Right lobe of liver (tissue), 6 donors: Measurements from ENCODE around the gene SRR. TPM values are rescaled to one million over a fixed set of nuclear protein-coding genes. Genes with fewer than 3 reads are reported as not detected.
A peak's percentile ranks its signal among the peaks of the same experiment; 100 is the strongest.

Experiments
- ATAC-seq, 4 donors: fragments of 200-7000 bp; cut with Tn5 transposase; one replicate each; pipeline ENCODE4 v1.9.1; 2020; ENCODE audit warnings: mild to moderate bottlenecking in 4 of 4, moderate library complexity in 4 of 4
- DNase-seq, 3 donors: peaks; one replicate each; pipeline ENCODE4 v3.0.0-alpha.2; 2020
- H3K27ac ChIP-seq, 3 donors: fragments of 200-600 bp; one replicate each; pipeline ENCODE4 v1.8.0; 2022
- H3K27me3 ChIP-seq, 2 donors: fragments of 200-600 bp; one replicate each; pipeline ENCODE4 v1.8.0; 2022
- H3K36me3 ChIP-seq, 4 donors: fragments of 200-600 bp; sonication (generic) in 1 of 4; one replicate each; pipeline versions ENCODE4 v1.5.1 to v1.8.0; 2017 to 2022; ENCODE audit warnings: control low read depth in 1 of 4
- H3K4me1 ChIP-seq, 4 donors: fragments of 200-600 bp; sonication (generic) in 1 of 4; one replicate each; pipeline versions ENCODE4 v1.5.1 to v1.8.0; 2017 to 2022; ENCODE audit warnings: control low read depth in 1 of 4
- H3K4me3 ChIP-seq, 3 donors: fragments of 200-600 bp; one replicate each; pipeline ENCODE4 v1.8.0; 2022
- H3K9me3 ChIP-seq, 4 donors: fragments of 200-600 bp; sonication (generic) in 1 of 4; one replicate each; pipeline versions ENCODE4 v1.5.1 to v1.8.0; 2017 to 2022; ENCODE audit warnings: control low read depth in 1 of 4
- POLR2A ChIP-seq: fragments of 450-650 bp; IDR thresholded peaks from one replicate; pipeline ENCODE4 v1.6.1; 2017; ENCODE audit warnings: antibody characterized with exemption, mild to moderate bottlenecking
- WGBS: methylation state at CpG from one replicate; pipeline ENCODE4 v1.1.6; 2018; ENCODE audit warnings: low coverage, low lambda C conversion rate; ENCODE audit not compliant: insufficient coverage; ENCODE audit errors: missing lambda C conversion rate; 5-methylcytosine and 5-hydroxymethylcytosine counted together
- intact Hi-C, 2 donors: fragments of 100-400 bp; cut with DNase I; formaldehyde crosslinking; loops; one replicate each; pipeline versions ENCODE4 v1.11.2 to v1.14.1; 2022
- total RNA-seq, 6 experiments: library from RNA; depleted of rRNA in 2 of 6; stranded (reverse); fragments of >200 nt in 2 of 6; fragmentation: NEBNext Ultra II Directional in 3 of 6; extraction: Animal tissue kit (Norgen Biotek cat#: 25700) in 3 of 6; gene quantifications; one replicate each; pipeline versions ENCODE4 v1.1.0 to v1.2.4, GENCODE V29; 2016 to 2023
- TF ChIP-seq, protein P1 (sequence below), 4 donors: fragments of 200-600 bp in 3 of 4; fragments of 450-650 bp in 1 of 4; IDR thresholded peaks; one replicate each; pipeline versions ENCODE4 v1.5.1 to v1.8.0; 2016 to 2022; ENCODE audit warnings: antibody characterized with exemption in 4 of 4, mild to moderate bottlenecking in 2 of 4
- donor health status: DM: no; HTN: yes; CAD: no.
- donor health status: DM: no; HTN: no; CAD: no.
- donor health status: DM: no; HTN: no; CAD: no.
- donor health status: DM: no; HTN: yes; CAD: no.
- donor health status: DM: no; HTN: yes; CAD: no.

SRR gene
- total RNA-seq, 6 experiments from 2014 or later: 2.7 to 10.9 (median 5.9) TPM

DNA sequence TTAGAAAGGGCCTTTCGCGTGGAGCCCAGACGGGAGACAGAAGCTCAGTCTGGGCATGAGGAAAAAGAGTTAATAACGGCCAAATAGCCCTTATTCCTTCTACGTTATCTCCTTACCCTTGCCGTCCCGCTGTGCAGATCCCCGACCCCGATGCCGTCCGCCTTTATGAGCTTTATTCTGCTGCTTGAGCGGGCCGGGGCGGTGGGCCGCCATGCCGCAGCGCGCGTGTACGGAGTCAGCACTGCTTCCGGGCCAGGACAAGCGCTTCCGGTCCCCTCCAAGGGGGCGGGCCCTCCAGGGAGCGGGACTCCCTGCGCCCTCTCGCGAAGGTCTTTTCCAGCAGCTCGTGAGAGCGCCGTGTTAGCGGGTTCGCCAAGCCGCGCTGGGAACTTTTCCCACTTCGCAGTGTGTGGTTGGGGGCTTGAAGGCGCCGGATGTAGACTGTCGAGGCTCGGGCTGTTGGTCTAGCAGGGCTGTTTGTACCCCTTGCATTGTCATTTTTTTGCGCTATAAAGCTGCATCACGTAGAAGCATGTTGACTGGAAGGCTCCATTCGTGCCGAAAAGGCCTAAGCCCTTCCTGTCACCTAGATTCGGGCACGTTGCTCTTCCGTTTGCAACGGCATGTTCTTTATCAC, 32.6 kb downstream of the SRR start, which contains the start of gene TSR1:
TSS of gene TSR1 (minus strand) at position 243 of the 637 bp plus-strand sequence. CDS start at position 213, 30 bp downstream.
- TF ChIP-seq, protein P1, sequence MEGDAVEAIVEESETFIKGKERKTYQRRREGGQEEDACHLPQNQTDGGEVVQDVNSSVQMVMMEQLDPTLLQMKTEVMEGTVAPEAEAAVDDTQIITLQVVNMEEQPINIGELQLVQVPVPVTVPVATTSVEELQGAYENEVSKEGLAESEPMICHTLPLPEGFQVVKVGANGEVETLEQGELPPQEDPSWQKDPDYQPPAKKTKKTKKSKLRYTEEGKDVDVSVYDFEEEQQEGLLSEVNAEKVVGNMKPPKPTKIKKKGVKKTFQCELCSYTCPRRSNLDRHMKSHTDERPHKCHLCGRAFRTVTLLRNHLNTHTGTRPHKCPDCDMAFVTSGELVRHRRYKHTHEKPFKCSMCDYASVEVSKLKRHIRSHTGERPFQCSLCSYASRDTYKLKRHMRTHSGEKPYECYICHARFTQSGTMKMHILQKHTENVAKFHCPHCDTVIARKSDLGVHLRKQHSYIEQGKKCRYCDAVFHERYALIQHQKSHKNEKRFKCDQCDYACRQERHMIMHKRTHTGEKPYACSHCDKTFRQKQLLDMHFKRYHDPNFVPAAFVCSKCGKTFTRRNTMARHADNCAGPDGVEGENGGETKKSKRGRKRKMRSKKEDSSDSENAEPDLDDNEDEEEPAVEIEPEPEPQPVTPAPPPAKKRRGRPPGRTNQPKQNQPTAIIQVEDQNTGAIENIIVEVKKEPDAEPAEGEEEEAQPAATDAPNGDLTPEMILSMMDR (IDR thresholded peaks at IDR 0.05): peak in 3 of 4 donors; percentile 16 to 36 (median 24)
- TF ChIP-seq POLR2A: peak; percentile 86
- H3K4me1 ChIP-seq: peaks cover 0 to 10% (median 5%) of the 10 kb centered on the region in 4 donors
- ATAC-seq (peak; percentile 95 to 97 (median 97)), DNase-seq (peak; percentile 92 to 94 (median 93))
- no peaks in the 10 kb centered on the region for H3K9me3 ChIP-seq
- peak within 1 kb of the TSS; percentile 47 to 98 (median 87) for H3K4me3 ChIP-seq
- peaks cover 5 to 38% (median 19%) of the 10 kb centered on the region in 4 donors for H3K36me3 ChIP-seq
- intact Hi-C loops: no loop called here
- H3K27ac ChIP-seq: peak within 1 kb of the TSS; percentile 39 to 65 (median 52)
- no peaks in the 10 kb centered on the region for H3K27me3 ChIP-seq
- under 1% methylated on average over 28 of the region's 48 CpGs for WGBS

DNA sequence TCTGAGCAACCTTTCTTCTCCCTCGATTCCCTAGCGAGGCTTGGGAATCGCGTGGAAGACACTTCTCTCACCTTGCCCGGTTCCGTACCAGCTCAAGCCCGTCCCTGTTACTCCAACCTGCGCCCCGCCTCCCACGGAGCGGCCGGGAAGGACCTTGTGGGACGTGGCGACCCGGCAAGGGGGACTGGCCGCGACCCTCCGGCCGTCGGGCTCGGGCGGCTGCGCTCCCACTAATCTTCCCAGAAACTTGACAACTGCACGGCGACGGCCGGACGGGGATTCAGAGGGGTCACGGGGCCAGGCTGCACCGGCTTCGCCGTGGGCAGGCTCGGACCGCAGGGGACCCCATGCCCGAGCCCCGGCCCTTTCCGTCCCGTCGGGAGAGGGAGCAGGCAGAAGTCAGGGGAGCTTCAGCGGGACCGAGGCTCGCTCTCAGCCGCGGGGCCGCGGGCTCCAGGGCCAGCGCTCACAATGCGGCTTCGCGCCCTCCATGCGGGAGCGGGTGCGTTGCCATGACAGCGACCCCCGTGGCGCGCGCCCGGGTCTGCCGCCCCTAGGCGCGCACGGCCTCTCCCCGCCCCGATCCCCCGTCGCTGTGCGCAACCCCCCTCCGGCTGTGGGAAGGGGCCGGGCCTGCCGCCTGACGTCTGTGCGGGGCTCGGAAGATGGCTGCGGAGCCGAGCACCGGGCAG, 33.2 kb downstream of the SRR start, which contains the start of gene SGSM2:
TSS of gene SGSM2 (plus strand) at position 650 of the 692 bp plus-strand sequence. CDS start 188 bp downstream, outside the sequence.
- peak; percentile 62 to 72 (median 63) for DNase-seq
- Histone ChIP-seq H3K4me3 (peak within 1 kb of the TSS; percentile 47 to 98 (median 87)), H3K27me3 (no peaks in the 10 kb centered on the region), H3K9me3 (no peaks in the 10 kb centered on the region), H3K27ac (peak within 1 kb of the TSS; percentile 52 to 71 (median 65)), H3K4me1 (peaks cover 0 to 10% (median 5%) of the 10 kb centered on the region in 4 donors), H3K36me3 (peaks cover 0 to 31% (median 16%) of the 10 kb centered on the region in 4 donors)
- TF ChIP-seq, protein P1 (IDR thresholded peaks at IDR 0.05): no peak
- TF ChIP-seq POLR2A: no peak
- intact Hi-C loops: no loop called here
- WGBS: 0% methylated on average over 6 of the region's 77 CpGs
- ATAC-seq: peak; percentile 27 to 54 (median 52)

DNA sequence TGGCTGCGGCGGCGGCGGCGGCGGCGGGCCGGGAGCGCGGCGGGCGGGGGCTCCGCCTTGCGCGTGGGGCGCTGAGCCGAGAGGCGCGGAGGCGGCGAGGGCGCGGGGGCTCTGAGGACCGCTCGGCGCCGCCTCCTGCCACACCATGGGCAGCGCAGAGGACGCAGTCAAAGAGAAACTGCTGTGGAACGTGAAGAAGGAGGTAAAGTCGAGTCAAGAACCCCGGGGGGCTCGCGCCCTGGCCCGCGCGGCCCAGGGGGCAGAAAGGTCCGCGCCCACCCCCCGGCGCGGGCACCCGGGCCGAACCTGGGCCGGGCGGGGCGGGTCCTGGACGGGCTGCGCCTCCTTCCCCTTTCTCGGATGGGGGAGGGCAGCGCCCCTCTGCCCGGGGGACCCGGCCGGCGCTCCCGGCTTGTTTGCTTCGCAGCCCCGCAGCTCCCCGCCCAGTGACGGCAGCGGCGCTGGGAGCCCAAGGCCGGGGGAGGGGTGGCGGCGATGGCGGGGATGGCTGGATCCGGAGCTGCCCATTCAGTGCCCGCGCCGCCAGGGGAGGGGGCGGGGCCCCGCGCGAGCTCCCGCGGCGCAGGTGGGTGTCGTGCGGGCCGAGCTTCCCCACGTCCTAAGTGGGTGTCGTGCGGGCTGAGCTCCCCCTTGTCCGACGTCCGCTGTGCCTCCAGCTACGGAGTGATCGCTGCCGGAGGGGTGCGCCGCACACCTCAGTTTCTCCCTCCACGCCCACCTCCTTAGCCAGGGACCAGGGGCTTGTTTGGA, 34.0 kb downstream of the SRR start:
- Histone ChIP-seq H3K4me1 (peaks cover 0 to 10% (median 5%) of the 10 kb centered on the region in 4 donors), H3K9me3 (no peaks in the 10 kb centered on the region), H3K36me3 (peaks cover 0 to 24% (median 12%) of the 10 kb centered on the region in 4 donors), H3K4me3 (peak overlapping the region; percentile 47 to 98 (median 87)), H3K27me3 (no peaks in the 10 kb centered on the region), H3K27ac (peak overlapping the region in 2 of 3 donors; percentile 65 to 71)
- WGBS: 5% methylated on average over 8 of the region's 92 CpGs
- peak; percentile 66 to 71 (median 69) for DNase-seq
- TF ChIP-seq, protein P1 (IDR thresholded peaks at IDR 0.05): no peak
- TF ChIP-seq POLR2A: peak; percentile 32
- ATAC-seq: peak; percentile 46 to 65 (median 53)
- intact Hi-C loops: no loop called here

DNA sequence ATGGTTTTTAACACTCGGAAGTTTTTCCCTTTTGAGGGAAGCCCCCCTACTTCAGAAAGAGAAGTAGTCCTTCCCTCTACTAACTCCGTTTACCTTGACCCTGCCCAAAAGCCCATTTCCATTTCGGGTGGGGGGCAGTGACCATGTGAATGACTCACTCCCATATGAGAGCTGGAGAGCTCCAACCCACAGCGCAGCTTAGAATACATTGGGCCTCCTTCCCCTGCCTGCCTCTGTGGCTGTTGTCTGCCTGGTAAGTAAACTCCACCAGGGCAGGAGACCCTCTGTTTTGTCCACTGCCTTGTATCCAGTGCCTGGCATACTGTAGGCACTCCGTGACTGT, 34.5 kb downstream of the SRR start:
- ATAC-seq (no peak), DNase-seq (no peak)
- TF ChIP-seq, protein P1 (IDR thresholded peaks at IDR 0.05): no peak
- no peak for TF ChIP-seq POLR2A
- 14% methylated on average over 4 of the region's 5 CpGs for WGBS
- Histone ChIP-seq H3K4me3 (peak overlapping the region; percentile 47 to 98 (median 87)), H3K27me3 (no peaks in the 10 kb centered on the region), H3K27ac (no peak overlapping the region), H3K4me1 (peaks cover 0 to 10% (median 5%) of the 10 kb centered on the region in 4 donors), H3K36me3 (peaks cover 0 to 18% (median 8%) of the 10 kb centered on the region in 4 donors), H3K9me3 (no peaks in the 10 kb centered on the region)
- intact Hi-C loops: no loop called here
